Lung (tissue), 12 donors: ENCODE measurements around the gene LCP2. TPM values are rescaled to one million over a fixed set of nuclear protein-coding genes. Genes with fewer than 3 reads are reported as not detected.

Experiments used
- ATAC-seq: fragments of 200-7000 bp; cut with Tn5 transposase; one replicate; pipeline ENCODE4 v1.9.1; 2020; ENCODE audit warnings: moderate number of reproducible peaks; ENCODE audit not compliant: insufficient read depth, low FRiP score
- DNase-seq, 3 donors: peaks; one replicate each; pipeline ENCODE4 v3.0.0-alpha.2; 2013 to 2017
- H3K27ac ChIP-seq, 2 donors: one replicate each; pipeline ENCODE4 v1.5.1; 2013; ENCODE audit warnings: mild to moderate bottlenecking in 2 of 2, moderate library complexity in 2 of 2, control low read depth in 1 of 2, inconsistent platforms in 1 of 2, low read depth in 1 of 2, low read length in 1 of 2
- H3K27me3 ChIP-seq, 3 donors: one replicate each; pipeline ENCODE4 v1.5.1; 2013; ENCODE audit warnings: low read length in 2 of 3; ENCODE audit not compliant: control insufficient read depth in 3 of 3, insufficient read depth in 3 of 3
- H3K36me3 ChIP-seq, 4 donors: one replicate each; pipeline ENCODE4 v1.5.1; 2013; ENCODE audit warnings: low read length in 4 of 4, mild to moderate bottlenecking in 1 of 4, moderate library complexity in 1 of 4; ENCODE audit not compliant: control insufficient read depth in 4 of 4, insufficient read depth in 4 of 4
- H3K4me1 ChIP-seq, 5 donors: one replicate each; pipeline ENCODE4 v1.5.1; 2013; ENCODE audit warnings: low read length in 5 of 5, mild to moderate bottlenecking in 2 of 5, moderate library complexity in 1 of 5; ENCODE audit not compliant: control insufficient read depth in 5 of 5, insufficient read depth in 5 of 5
- H3K4me3 ChIP-seq: one replicate; pipeline ENCODE4 v1.5.1; 2013; ENCODE audit warnings: mild to moderate bottlenecking, control low read depth, moderate library complexity
- H3K9ac ChIP-seq, 2 donors: one replicate each; pipeline ENCODE4 v1.5.1; 2013; ENCODE audit warnings: low read length in 2 of 2, control low read depth in 1 of 2; ENCODE audit not compliant: insufficient read depth in 1 of 2
- H3K9me3 ChIP-seq, 4 donors: one replicate each; pipeline ENCODE4 v1.5.1; 2013; ENCODE audit warnings: low read length in 3 of 4, mild to moderate bottlenecking in 1 of 4, moderate library complexity in 1 of 4; ENCODE audit not compliant: control insufficient read depth in 4 of 4, insufficient read depth in 3 of 4
- CTCF ChIP-seq: IDR thresholded peaks from 2 replicates; pipeline ENCODE4 v1.5.1; 2012; ENCODE audit warnings: mild to moderate bottlenecking; ENCODE audit errors: control extremely low read depth, extremely low read depth
- WGBS, 2 donors: extraction: QIAGEN DNeasy Blood & Tissue Kit; methylation state at CpG; one replicate each; pipeline ENCODE4 v1.1.7; 2013; 5-methylcytosine and 5-hydroxymethylcytosine counted together
- polyA plus RNA-seq, 2 donors: library from polyadenylated mRNA; stranded (reverse); fragments of 200-250 nt; gene quantifications; one replicate each; pipeline ENCODE4 v1.2.1, GENCODE V29; 2013
- total RNA-seq, 2 donors: library from RNA; depleted of rRNA in 1 of 2; stranded (reverse); fragments of >200 nt in 1 of 2; gene quantifications; one replicate each; pipeline ENCODE4 v1.2.1, GENCODE V29; 2014 to 2021
- donor health status: control.
- donor health status: control.
- donor health status: Bipolar disorder and iron deficiency.
- donor health status: healthy.
- donor health status: DM: yes; HTN: yes; CAD: no.

LCP2 gene
- total and polyA plus RNA-seq, 4 donors, result 15.6 to 127 (median 56.0) TPM

GRCh38 chr5:170312666-170313065 lies 15.1 kb upstream of the LCP2 start:
- TF ChIP-seq CTCF, result no peak
- no peaks in the 10 kb centered on the region for H3K9me3 ChIP-seq
- ATAC-seq (peak; percentile 75), DNase-seq (no peak)
- WGBS, 2 donors, result 28 to 54% methylated on average over 3 of the region's 3 CpGs
- H3K4me1 ChIP-seq, result peaks cover 0 to 14% (median 5%) of the 10 kb centered on the region in 5 donors
- H3K4me3 ChIP-seq, result no peak overlapping the region
- H3K27me3 ChIP-seq, result no peaks in the 10 kb centered on the region
- no peaks in the 10 kb centered on the region for H3K36me3 ChIP-seq
- H3K27ac ChIP-seq, result peak overlapping the region in 1 of 2 donors; percentile 47
- H3K9ac ChIP-seq, result no peak overlapping the region

GRCh38 chr5:170312301-170312595 lies 14.7 kb upstream of the LCP2 start:
- Histone ChIP-seq H3K36me3 (no peaks in the 10 kb centered on the region), H3K9ac (no peak overlapping the region), H3K4me3 (no peak overlapping the region), H3K4me1 (peaks cover 0 to 14% (median 5%) of the 10 kb centered on the region in 5 donors), H3K27me3 (no peaks in the 10 kb centered on the region), H3K27ac (peak overlapping the region in 1 of 2 donors; percentile 47), H3K9me3 (no peaks in the 10 kb centered on the region)
- no peak for TF ChIP-seq CTCF
- DNase-seq (no peak), ATAC-seq (no peak)
- 59 to 77% methylated on average over 5 of the region's 5 CpGs for WGBS, 2 donors

- no peak overlapping the region for H3K4me3 ChIP-seq
- H3K27me3 ChIP-seq, result no peaks in the 10 kb centered on the region
- peaks cover 0 to 14% (median 5%) of the 10 kb centered on the region in 5 donors for H3K4me1 ChIP-seq
- H3K27ac ChIP-seq, result no peak overlapping the region
- no peaks in the 10 kb centered on the region for H3K36me3 ChIP-seq
- ATAC-seq, result no peak
- 57 to 73% methylated on average over 7 of the region's 7 CpGs for WGBS, 2 donors
- no peak overlapping the region for H3K9ac ChIP-seq
- no peaks in the 10 kb centered on the region for H3K9me3 ChIP-seq
- TF ChIP-seq CTCF, result no peak
- DNase-seq, result no peak
Observed at GRCh38 chr5:170311511-170312300, 14.1 kb upstream of the LCP2 start.
